ENCODE data around the gene CLPSL2. TPM values are rescaled to one million over a fixed set of nuclear protein-coding genes. Genes with fewer than 3 reads are reported as not detected.

CLPSL2 gene
- total RNA-seq, 2 donors from 2014 or later, result not detected

DNA sequence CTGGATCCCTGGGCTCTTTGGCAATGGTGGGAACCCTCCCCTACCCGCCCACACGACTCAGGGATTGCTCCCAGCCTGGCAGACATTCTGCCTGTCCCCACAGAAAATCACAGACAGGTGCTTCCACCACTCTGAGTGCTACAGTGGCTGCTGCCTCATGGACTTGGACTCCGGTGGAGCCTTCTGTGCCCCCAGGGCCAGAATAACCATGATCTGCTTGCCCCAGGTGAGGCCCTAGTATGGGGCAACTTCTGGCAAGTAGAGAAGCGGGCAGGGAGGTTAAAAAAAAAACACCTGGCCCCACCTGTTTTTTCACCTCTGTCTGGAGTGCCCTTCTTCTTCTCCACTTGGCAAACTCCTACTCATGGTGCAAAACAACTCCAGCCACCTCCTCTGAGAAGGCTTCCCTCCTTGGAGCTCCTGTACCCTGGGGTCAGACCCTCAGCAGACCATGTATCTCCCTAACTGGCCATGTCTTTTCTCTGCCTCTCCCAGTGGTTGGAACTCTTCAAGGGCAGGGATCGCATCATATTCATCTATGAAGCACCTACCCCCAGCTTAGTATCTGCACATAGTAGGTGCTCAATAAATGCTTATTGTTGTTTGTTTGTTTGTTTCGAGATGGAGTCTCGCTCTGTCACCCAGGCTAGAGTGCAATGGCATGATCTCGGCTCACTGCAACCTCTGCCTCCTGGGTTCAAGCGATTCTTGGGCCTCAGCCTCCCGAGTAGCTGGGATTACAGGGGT is 1.1 kb downstream of the CLPSL2 start:
- H3K27ac ChIP-seq, result no peak overlapping the region
- H3K27me3 ChIP-seq, result peaks cover 4 to 7% of the 10 kb centered on the region in 2 donors
- TF ChIP-seq CTCF (IDR thresholded peaks at IDR 0.05), result no peak

DNA sequence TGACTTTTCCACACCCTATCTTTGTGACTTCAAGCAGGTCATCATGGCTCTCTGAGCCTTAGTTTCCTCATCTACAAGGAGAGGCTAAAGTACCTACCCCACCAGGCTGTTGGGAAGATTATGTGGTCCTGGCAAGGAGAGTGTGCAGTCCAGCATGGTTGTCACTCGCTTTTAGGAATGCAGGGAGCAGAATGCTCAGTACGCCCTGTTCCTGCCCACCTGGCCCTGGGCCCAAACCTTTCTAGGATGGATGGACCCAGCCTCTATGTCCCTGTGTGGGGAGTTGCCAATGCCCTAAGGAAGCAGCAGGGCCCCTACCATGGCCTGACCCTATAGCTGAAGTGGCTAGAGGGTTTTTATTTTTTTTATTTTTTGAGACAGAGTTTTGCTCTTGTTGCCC is 2.0 kb downstream of the CLPSL2 start:
- no peak for DNase-seq (ENCODE audit: low spot score)
- peaks cover 0 to 7% of the 10 kb centered on the region in 2 donors for H3K4me1 ChIP-seq
- no peak overlapping the region for H3K27ac ChIP-seq
- no peak overlapping the region for H3K4me3 ChIP-seq
- H3K36me3 ChIP-seq, result no peaks in the 10 kb centered on the region
- no peaks in the 10 kb centered on the region for H3K9me3 ChIP-seq
- no peak for TF ChIP-seq CTCF (IDR thresholded peaks at IDR 0.05)
- peaks cover 4 to 7% of the 10 kb centered on the region in 2 donors for H3K27me3 ChIP-seq

More for the DNA sequence above, 1.1 kb downstream of the CLPSL2 start:
- Histone ChIP-seq H3K9me3 (no peaks in the 10 kb centered on the region), H3K36me3 (no peaks in the 10 kb centered on the region), H3K4me1 (peaks cover 0 to 7% of the 10 kb centered on the region in 2 donors), H3K4me3 (no peak overlapping the region)
- DNase-seq (ENCODE audit: low spot score), result no peak

DNA sequence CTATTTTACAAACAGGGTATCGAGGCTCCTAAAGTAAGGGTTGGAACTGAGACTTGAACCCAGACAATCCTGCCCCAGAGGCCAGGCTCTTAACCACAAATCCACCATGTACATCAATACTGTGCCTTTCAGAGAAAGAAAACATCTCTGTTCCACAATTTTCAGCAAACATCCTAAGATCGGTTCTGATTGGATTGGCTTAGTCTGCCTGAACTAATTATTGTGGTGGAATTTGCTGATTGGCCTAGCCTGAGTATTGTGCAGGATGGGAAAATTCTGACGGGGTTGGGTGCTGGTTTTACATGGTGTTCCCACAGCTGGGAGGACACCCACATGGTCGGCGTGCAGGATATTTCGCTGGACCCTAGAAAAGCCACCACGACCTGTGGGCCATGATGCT is 4.3 kb downstream of the CLPSL2 start, which contains the start of gene CLPSL1:
TSS of gene CLPSL1 (plus strand) at position 301 of the 400 bp plus-strand sequence. CDS start at position 393, 92 bp downstream.
- H3K9me3 ChIP-seq, result no peaks in the 10 kb centered on the region

DNA sequence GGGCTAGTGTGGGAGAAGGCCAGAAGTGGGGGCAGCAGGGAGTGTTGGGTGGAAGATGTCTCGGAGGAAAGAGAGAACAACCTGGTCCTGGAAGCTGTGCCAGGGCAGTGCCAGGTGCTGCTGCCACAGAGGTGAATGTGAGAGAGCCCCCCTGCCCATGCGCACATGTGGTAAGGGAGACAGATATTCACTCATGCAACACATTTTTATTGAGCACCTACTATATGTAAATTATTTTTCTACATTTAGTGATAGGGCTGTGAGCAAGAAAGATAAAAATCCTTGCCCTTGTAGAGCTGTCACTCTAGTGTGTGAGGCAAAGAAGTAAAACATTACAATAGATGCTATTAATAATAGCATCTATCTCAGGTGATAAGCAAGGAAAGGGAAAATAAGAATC is 4.9 kb downstream of the CLPSL2 start:
- no peak for DNase-seq (ENCODE audit: low spot score)
- H3K4me1 ChIP-seq, result peaks cover 0 to 6% of the 10 kb centered on the region in 2 donors
- peaks cover 0 to 3% of the 10 kb centered on the region in 2 donors for H3K27me3 ChIP-seq
- no peak for TF ChIP-seq CTCF (IDR thresholded peaks at IDR 0.05)
- no peaks in the 10 kb centered on the region for H3K36me3 ChIP-seq
- H3K27ac ChIP-seq, result no peak overlapping the region
- no peaks in the 10 kb centered on the region for H3K9me3 ChIP-seq
- H3K4me3 ChIP-seq, result no peak overlapping the region

More for the DNA sequence above, 4.3 kb downstream of the CLPSL2 start, which contains the start of gene CLPSL1:
- Histone ChIP-seq H3K4me1 (peaks cover 0 to 7% of the 10 kb centered on the region in 2 donors), H3K27me3 (peaks cover 3 to 7% of the 10 kb centered on the region in 2 donors), H3K36me3 (no peaks in the 10 kb centered on the region), H3K27ac (no peak within 1 kb of the TSS), H3K4me3 (no peak within 1 kb of the TSS)
- no peak for DNase-seq (ENCODE audit: low spot score)
- TF ChIP-seq CTCF (IDR thresholded peaks at IDR 0.05), result no peak

DNA sequence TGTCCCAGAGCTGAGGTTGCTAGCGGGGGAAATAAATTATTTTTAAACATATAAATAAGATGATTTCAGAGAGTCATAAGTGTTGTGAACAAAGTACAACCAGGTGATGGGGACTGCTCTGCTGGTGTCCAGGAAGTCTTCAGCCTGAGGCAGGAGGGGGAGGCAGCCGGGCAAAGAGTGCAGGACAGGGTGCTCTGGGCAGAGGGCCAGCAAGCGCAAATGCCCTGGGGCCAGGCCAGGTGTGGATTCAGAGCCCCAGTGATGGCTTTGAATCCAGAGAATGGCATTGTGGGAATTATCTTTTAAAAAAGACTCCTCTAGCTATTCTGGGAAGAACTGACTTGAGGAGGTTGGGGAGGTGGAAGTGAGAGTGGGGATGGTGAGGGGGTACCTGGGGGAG is 6.0 kb downstream of the CLPSL2 start:
- Histone ChIP-seq H3K27me3 (peaks cover 0 to 5% of the 10 kb centered on the region in 2 donors), H3K4me1 (no peaks in the 10 kb centered on the region), H3K9me3 (no peaks in the 10 kb centered on the region), H3K36me3 (no peaks in the 10 kb centered on the region), H3K4me3 (no peak overlapping the region), H3K27ac (no peak overlapping the region)
- no peak for TF ChIP-seq CTCF (IDR thresholded peaks at IDR 0.05)
- no peak for DNase-seq (ENCODE audit: low spot score)

Data from right atrium auricular region (tissue), 2 donors.